Endometrial microvascular endothelial cells (primary cell): ENCODE measurements around the gene MFAP5. TPM values are rescaled to one million over a fixed set of nuclear protein-coding genes. Genes with fewer than 3 reads are reported as not detected.

Source experiments
- in situ Hi-C: cut with HindIII; loops from 2 replicates; pipeline ENCODE4 v1.10.0; 2017; ENCODE audit warnings: low sequenced_read_pairs, low pct_unique_long_range_greater_than_20kb; ENCODE audit errors: inconsistent ontology term
- total RNA-seq: library from RNA; depleted of rRNA; stranded (reverse); fragments of >200 nt; gene quantifications from one replicate; pipeline ENCODE4 v1.2.3, GENCODE V29; 2015; ENCODE audit errors: inconsistent ontology term

The MFAP5 gene
- total RNA-seq, 1 donor from 2014 or later: not detected

GRCh38 chr12:8678661-8679111, 16.1 kb upstream of the MFAP5 start:
- in situ Hi-C loops: no loop called here

- in situ Hi-C loops: no loop called here
Measured at GRCh38 chr12:8677362-8677761, 14.7 kb upstream of the MFAP5 start.

GRCh38 chr12:8676651-8677050, 14.0 kb upstream of the MFAP5 start:
- in situ Hi-C loops: no loop called here

DNA sequence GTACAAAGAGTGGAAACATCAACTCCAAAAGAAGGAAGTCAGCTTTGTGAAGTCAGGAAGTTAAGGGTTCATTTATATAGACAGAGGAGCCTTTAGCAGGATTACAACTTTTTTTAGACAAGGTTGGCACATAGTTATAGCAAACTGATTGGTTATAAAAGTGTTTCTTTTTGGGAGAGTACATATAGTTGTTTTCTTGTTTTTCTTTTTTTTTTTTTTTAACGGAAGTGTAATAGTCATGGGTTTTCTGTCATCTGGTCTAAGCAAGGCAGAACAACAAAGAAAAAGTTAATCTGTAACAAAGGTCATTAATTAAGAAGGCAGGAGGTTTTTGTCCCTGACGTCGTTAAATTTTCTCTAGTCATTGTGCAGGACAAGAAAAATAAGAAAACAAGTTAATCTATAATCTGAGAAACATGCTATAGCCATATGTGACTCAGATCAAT, 13.0 kb upstream of the MFAP5 start:
- in situ Hi-C loops: no loop called here

GRCh38 chr12:8672381-8672780, 9.8 kb upstream of the MFAP5 start:
- in situ Hi-C loops: no loop called here

DNA sequence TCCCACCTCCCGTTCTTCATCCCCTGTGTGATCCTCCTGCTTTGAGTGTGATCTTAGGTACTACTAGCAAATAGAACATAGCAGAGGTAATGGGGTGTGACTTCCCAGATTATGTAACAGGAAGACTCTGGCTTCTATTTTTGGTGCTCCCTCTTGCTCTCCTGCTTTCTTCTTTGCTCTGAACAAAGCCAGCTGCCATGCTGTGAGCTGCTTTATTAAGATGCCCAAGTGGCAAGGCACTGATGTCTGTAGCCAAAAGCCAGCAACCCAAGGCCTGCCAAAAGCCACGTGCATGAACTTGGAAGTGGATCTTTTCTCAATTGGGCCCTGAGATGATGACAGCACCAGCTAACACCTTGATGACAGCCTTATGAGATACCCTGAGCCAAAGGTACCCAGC, 5.8 kb upstream of the MFAP5 start:
- in situ Hi-C loops: no loop called here

DNA sequence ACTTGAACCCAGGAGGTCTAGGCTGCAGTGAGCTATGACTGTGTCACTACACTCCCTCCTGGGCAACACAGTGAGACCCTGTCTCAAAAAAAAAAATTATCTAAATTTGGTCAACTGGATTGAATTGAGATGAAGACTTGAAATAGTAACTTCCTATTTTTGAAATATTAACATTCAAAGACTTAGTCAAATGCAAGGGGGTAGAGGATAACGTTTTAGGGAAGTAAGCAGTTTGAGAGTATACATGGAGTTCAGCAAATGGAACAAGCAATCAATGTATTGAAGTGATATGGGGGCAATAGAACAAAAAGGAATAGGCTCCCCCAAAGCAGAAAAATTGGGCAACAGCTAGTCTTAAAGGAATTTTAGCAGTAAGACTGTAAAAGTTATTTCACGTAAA, 4.6 kb upstream of the MFAP5 start:
- in situ Hi-C loops: no loop called here

GRCh38 chr12:8665759-8666158, 3.1 kb upstream of the MFAP5 start:
- in situ Hi-C loops: no loop called here

DNA sequence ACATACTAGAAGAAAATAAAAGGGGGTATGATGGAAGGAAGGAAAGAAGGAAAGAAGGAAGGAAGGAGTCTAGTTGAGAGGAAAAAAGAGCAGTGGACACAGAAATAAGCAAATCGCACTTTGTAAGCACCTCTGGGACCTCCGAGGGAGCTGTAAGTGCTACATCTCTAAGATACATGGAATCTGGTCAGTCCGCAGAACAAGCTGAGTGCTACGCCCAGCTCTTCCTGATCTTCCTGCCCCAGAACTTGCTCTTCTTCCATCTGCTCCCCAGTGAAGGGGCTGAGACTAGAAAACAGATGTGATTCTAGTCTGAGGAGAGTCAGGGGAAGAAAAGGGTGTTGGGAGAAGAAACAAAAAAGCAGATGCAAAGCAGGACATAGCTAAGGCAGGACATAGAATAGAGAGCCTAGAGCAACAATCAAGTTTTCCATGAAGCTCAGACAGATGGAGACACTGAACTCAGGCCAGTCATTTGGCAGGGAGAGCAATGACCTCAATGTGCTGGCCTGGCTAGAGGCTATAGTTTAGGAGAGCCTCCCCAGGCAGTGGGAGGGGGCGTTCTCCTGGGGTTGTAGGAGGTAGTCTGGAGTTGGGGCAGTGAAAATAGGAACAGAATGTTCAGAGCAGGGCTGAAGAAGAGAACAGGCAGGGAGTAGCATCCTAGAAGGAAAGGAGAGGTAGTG, 1.7 kb upstream of the MFAP5 start:
- in situ Hi-C loops: no loop called here

DNA sequence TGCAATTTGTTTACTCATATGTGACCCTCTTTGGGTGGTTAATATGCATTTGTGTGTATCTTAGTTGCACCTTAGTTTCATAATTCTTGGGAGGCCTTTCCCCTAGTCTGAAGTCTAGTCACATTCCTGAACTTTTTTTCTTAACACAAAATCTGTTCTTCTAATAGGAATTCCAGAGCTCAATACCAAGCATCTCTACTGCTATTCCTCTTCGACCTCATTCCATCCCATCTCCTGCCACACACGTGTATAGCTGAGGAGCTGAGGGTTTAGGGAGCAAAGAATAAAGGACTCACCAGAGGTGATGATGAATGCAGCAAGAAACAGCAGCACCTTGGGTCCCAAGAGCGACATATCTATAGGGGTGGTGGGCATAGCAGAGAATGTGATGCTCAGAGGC, 875 bp downstream of the MFAP5 start:
- in situ Hi-C loops: no loop called here

DNA sequence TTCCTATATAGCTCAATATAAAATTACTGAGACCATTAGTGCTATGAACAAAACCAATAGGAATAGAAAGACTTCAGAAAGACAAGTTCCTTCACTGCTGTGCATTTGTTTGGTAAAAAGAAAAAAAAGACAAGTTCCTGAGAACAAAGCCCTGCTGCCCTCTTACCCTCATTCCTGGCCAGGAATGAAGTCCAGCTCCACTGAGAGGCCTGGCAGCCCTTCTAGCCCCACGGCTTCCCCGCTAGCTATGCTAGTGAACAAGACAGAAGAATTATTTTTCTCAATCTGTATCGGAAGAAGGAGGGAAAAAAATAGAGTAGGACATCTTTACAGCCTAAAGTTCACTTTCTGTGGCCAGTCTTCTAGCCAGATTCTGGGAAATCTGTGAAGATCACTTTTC, 1.6 kb downstream of the MFAP5 start:
- in situ Hi-C loops: no loop called here

DNA sequence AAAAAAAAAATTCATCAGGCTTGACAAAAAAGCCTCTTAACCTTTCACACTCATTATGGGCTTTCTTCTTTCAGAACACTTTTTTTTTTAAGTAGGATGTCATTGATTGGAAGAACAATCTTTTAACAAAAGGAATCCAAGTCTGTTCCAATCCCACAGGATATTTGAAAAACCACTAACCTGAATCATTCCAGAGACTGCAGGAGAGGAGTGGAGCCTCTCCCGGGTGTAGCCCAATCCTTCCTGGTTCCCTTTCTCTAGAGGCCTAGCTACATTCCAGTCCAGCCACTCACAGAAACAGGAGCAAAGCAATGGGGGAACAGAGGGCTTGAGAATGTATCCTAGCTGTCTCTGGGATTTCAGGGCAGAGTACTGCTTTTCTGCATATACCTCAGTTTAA, 4.3 kb downstream of the MFAP5 start:
- in situ Hi-C loops: no loop called here

- in situ Hi-C loops: no loop called here
Measured at GRCh38 chr12:8655421-8655820, 7.2 kb downstream of the MFAP5 start.

DNA sequence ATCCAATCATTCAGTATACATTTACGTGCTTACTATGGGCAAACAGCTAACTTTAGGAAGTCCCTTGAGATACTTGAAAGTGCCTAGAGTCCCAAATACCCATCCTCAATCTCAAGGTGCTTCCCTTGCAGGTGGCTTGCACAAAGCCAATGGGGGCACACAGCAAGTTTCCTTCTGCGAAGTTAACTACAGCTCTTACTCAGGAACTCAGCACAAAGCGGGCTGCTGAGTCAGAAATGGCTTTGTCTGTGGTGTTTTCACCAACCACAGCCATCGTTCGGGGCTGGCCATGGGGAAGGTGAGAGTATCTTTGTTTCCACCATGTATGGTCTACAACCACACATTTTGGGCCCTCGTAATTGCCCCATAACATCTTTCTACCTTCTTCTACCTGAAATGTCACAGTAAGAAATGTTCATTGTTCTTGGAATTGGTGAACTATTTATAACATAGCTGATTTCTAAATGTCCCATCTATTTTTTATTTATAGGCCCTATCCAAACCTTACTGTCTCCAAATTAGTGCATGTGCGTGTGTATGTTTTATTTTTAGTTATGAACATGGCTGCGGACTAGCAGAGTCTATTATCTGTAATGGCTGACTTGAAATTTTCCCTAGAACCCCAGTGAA, 13.9 kb downstream of the MFAP5 start:
- in situ Hi-C loops: no loop called here

GRCh38 chr12:8647968-8648367, 14.7 kb downstream of the MFAP5 start:
- in situ Hi-C loops: no loop called here

GRCh38 chr12:8644345-8645248, 18.0 kb downstream of the MFAP5 start:
- in situ Hi-C loops: no loop called here

DNA sequence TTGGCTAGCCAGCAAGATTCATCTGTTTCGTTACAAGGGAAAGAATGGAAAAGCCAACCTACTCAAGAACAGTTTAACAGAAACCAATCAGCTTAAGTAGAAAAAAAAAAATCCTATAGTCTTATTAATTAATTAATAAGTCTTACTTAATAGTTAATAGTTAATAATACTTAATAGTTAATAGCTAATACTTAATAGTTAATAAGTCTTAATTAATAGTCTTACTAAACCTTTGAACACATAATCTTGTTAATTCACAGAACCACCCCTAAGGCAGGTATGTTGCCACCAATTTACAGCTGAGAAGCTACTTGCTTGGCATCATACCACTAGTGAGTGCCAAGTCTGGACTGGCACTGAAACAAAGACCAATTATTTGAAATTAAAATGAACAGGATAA, 19.9 kb downstream of the MFAP5 start:
- in situ Hi-C loops: no loop called here

DNA sequence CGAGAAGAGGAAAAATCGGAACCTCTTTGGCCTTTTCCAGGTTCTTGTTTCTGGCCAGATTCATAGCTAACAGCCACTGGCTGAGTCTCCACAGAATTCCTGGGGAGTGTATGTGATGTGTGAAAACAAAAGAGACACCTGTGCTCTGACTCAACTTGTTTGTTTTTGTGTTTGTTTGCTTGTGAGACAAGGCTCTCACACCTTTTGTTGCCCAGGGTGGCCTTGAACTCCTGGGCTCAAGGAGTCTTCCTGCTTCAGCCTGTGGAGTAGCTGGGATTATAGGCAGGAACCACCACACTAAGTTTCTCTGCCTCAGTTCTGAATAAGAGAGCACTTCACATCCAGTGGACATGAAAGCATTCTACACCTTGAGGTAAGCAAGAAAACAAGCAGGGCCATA, 22.7 kb downstream of the MFAP5 start:
- in situ Hi-C loops: no loop called here

- in situ Hi-C loops: no loop called here
Measured at GRCh38 chr12:8638951-8639350, 23.7 kb downstream of the MFAP5 start.

GRCh38 chr12:8637666-8638065, 25.0 kb downstream of the MFAP5 start:
- in situ Hi-C loops: no loop called here
